GM03348 (cell line): ENCODE measurements around the gene CHD1.
A peak's percentile ranks its signal among the peaks of the same experiment; 100 is the strongest.
"Not testable (repeated sequence)": the region's sequence is repeated elsewhere in the genome, so short reads cannot be mapped to it uniquely, and the experiment has no call there.

Source experiments
- DNase-seq: peaks from one replicate; pipeline ENCODE4 v3.0.0; 2012; ENCODE audit warnings: low spot score

The CHD1 gene

GRCh38 chr5:98928873-98929709 is at the start of gene CHD1:
Gene CHD1 (minus strand): TSS chr5:98929007. CDS start chr5:98926386, 2,621 bp downstream.
- peak; percentile 97 for DNase-seq

- no peak for DNase-seq
Observed at GRCh38 chr5:98978528-98978927, 49.7 kb upstream of the CHD1 start.

- no peak for DNase-seq
Observed at GRCh38 chr5:98977723-98978122, 48.9 kb upstream of the CHD1 start.

GRCh38 chr5:98975682-98976407 is 47.0 kb upstream of the CHD1 start:
- DNase-seq, result no peak

- DNase-seq, result no peak
Observed at GRCh38 chr5:98975223-98975622, 46.4 kb upstream of the CHD1 start.

- DNase-seq, result no peak
Observed at GRCh38 chr5:98969400-98969799, 40.6 kb upstream of the CHD1 start.

GRCh38 chr5:98968056-98968564 is 39.3 kb upstream of the CHD1 start:
- no peak for DNase-seq

GRCh38 chr5:98965226-98965625 is 36.4 kb upstream of the CHD1 start:
- no peak for DNase-seq

- no peak for DNase-seq
Observed at GRCh38 chr5:98964621-98965020, 35.8 kb upstream of the CHD1 start.

GRCh38 chr5:98963019-98963418 is 34.2 kb upstream of the CHD1 start:
- DNase-seq, result no peak

GRCh38 chr5:98962587-98962986 is 33.8 kb upstream of the CHD1 start:
- DNase-seq, result no peak

GRCh38 chr5:98961665-98962344 is 33.0 kb upstream of the CHD1 start:
- DNase-seq, result no peak

- DNase-seq, result no peak
Observed at GRCh38 chr5:98957307-98957706, 28.5 kb upstream of the CHD1 start.

- DNase-seq, result not testable (repeated sequence)
Observed at GRCh38 chr5:98955888-98956287, 27.1 kb upstream of the CHD1 start.

- DNase-seq, result not testable (repeated sequence)
Observed at GRCh38 chr5:98955471-98955870, 26.7 kb upstream of the CHD1 start.

- DNase-seq, result no peak
Observed at GRCh38 chr5:98954392-98955028, 25.7 kb upstream of the CHD1 start.

GRCh38 chr5:98942847-98943246 is 14.0 kb upstream of the CHD1 start:
- DNase-seq, result no peak

- no peak for DNase-seq
Observed at GRCh38 chr5:98941131-98941883, 12.5 kb upstream of the CHD1 start.

- peak; percentile 50 for DNase-seq
Observed at GRCh38 chr5:98940581-98940980, 11.8 kb upstream of the CHD1 start.

GRCh38 chr5:98938464-98938863 is 9.7 kb upstream of the CHD1 start:
- peak; percentile 60 for DNase-seq
